ENCODE measurements around the gene FAM149A.

DNA sequence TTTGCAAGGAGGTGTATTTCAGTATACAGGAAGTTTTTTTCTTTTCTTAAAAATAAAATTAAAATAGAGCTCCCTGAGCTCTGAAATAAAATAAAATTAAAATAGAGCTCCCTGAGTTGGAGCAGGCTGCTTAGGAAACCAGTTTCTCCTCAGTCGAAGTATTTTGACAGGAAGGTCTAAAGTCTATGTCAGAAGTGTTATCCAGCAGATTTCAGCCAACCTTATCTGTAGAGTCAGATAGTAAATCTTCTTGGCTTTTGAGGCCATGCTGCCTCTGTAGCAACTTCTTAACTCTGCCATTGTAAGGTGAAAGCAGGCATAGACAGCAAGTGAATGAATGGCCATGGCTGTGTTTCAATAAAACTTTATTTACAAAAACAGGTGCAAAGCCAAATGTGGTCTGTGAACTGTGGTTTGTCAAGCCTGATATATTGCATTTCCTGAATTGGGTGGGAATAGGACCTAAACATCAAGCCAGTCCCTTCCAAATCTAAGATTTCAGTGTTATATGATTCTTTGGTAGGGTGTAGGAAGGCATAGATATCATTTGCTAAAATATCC lies 113.3 kb downstream of the FAM149A start:
- TF ChIP-seq POLR2AphosphoS5 (IDR thresholded peaks at IDR 0.05), result no peak
- TF ChIP-seq, protein P1, sequence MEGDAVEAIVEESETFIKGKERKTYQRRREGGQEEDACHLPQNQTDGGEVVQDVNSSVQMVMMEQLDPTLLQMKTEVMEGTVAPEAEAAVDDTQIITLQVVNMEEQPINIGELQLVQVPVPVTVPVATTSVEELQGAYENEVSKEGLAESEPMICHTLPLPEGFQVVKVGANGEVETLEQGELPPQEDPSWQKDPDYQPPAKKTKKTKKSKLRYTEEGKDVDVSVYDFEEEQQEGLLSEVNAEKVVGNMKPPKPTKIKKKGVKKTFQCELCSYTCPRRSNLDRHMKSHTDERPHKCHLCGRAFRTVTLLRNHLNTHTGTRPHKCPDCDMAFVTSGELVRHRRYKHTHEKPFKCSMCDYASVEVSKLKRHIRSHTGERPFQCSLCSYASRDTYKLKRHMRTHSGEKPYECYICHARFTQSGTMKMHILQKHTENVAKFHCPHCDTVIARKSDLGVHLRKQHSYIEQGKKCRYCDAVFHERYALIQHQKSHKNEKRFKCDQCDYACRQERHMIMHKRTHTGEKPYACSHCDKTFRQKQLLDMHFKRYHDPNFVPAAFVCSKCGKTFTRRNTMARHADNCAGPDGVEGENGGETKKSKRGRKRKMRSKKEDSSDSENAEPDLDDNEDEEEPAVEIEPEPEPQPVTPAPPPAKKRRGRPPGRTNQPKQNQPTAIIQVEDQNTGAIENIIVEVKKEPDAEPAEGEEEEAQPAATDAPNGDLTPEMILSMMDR (IDR thresholded peaks at IDR 0.05 in 8 of 11, conservative IDR thresholded peaks at IDR 0.05 in 3 of 11), result no peak

Data from spleen (tissue), 7 donors.